HG02973 (cell line): ENCODE data around the gene CUEDC1.

Source experiments
- ATAC-seq: cut with Tn5 transposase; IDR thresholded peaks from one replicate; pipeline ENCODE4 v1.9.1; 2021; ENCODE audit warnings: moderate library complexity; ENCODE audit not compliant: unreplicated experiment

CUEDC1 gene

DNA sequence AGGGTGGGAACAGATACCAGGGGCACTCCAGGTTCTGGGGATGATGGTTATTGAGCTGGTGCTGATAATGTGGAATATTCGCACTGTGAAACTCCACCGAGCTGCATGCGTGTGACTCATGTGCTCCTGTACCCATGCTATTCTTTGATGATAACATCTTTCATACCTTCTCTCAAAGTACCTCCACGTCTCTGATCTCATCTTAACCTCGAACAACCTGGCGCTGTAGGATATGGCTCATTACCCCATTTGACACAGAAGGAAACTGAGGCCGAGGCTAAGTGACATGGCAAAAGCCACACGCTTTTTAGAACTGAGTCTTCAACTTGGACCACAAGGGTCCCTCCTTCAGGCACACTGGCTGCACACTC, 75.1 kb downstream of the CUEDC1 start:
- ATAC-seq = no peak

DNA sequence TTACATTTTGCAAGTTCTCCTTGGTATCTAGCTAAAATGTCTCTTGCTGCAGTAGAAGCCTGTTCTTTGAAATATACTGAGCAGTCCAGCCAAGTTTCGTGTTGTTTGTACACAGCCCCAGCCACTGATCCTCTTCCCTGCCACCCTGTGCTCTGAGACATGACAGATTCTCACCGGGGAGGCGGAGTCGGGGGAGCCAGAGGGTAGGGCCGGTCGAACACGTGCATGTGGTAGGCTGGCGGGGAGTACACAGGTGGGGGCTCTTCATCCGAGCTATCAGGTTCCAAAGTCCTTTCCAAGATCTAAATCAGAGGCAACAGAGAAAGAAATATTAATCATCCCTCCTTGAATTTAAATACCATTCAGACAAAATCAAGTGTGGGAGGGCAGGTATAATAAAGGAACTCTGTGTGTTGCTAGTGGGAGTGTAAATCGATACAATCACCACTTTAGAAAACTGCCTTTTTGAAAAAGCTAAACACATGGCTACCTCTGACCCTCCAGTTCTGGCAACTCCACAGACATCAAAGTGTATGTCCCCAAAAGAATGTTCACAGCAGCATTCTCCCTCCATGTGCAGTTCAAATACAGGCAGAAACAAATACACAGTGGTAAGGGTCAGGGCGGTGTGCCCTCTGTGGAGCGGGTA, 75.7 kb downstream of the CUEDC1 start:
- no peak for ATAC-seq

DNA sequence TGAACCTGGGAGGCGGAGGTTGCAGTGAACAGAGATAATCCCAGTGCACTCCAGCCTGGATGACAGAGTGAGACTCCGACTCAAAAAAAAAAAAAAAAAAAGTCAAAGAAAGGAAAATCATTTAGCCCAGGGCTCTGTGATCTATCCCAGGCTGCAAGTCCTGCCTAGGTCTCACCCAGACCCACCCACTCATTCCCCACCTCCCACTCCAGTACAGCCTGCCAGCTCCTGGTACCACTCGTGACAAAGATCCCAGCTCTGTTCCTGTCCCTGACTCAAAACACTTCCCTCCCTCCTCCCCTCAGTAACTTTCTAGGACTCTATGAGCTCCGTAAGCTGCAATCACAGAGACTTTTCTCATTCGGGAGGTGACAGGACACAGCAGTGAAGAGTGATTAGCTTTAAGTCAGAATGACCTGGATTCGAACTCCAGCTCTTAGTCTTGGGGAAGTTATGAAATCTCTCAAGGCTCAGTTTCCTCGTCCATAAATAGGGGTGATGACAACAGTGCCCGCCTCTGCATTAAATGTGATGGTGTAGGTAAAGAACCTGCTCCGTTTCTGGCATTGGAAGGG, 77.3 kb downstream of the CUEDC1 start:
- no peak for ATAC-seq

GRCh38 chr17:57876866-57877237, 78.4 kb downstream of the CUEDC1 start:
- ATAC-seq = no peak

DNA sequence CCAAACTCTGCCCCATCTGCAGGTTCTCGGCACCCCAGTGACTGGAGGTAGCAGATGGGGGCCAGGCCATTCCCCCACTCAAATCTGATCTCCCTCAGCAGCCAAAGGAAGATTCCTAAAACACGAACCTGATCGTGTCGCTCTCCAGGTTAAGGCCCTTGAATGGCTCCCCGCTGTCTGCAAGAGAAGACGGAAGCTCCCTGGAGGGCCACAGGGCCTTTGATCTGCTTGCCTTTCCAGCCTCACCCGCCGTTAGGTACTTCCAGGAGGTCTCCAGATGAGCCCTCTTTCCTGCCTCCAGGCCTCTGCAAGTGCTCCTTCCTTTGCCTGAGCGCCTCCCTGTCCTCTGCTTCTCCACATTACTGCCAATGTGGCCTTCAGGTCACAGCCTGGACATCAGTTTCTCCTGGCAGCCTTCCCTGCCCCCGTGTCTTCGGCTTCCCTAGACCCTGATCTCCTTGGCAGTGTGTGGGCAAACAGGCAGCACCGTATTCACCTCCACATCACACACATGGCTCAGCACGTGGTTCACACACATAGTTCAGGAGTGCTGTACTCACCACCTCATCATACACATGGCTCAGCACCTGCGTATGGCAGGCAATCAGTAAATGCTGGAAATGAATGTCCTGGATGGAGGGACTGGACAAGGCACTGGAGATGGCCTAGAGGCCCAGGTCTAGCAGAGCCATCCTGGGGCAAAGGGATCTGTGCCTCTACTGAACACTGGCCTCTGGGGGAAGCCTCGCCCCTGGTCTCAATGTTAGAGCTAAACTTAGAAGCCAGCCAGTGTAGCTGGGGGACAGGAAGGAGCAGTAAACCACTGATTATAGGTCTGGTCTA, 79.0 kb downstream of the CUEDC1 start:
- ATAC-seq = no peak

- no peak for ATAC-seq
Measured at GRCh38 chr17:57875290-57876022, 79.8 kb downstream of the CUEDC1 start.

DNA sequence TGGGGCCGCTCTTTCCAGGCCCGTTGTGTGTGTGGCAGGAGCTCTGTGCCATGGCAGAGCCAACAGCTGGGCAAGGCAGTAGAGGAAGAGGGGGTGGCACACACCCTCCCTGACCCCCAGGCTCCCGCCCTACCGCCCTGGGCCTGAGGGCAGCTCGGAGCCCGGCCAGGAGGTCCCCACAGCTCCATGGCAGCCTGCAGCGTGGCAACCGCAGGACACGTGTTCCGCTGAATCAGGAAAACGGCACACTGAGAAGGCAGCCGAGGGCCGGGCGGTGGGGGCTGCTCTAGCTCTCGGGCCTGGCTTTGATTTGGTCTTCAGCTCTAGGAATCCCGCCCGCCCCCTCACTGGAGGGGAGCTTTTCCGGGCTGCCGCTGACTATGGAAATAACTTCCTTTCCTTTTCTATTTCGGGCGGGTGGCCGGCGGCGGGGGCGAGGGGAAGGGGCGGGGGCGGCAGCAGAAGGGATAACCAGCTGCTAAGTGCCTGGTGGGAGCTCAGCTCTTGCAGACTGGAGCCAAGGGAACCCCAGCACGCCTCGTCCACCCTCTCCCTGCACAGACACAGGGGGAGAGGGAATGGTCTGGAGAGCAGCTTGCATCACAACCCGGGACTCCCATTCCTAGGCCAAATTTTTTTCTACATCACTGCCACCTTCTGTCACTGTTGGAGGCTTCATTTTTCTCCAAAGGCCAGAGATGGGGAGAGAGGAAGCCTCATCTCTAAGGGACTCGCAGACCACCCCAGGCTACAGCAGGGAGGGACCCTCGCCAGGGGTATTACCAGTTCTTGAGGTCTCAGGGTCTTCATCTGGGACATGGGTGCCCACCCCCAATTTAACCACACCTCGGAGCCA, 80.5 kb downstream of the CUEDC1 start:
- ATAC-seq = no peak

DNA sequence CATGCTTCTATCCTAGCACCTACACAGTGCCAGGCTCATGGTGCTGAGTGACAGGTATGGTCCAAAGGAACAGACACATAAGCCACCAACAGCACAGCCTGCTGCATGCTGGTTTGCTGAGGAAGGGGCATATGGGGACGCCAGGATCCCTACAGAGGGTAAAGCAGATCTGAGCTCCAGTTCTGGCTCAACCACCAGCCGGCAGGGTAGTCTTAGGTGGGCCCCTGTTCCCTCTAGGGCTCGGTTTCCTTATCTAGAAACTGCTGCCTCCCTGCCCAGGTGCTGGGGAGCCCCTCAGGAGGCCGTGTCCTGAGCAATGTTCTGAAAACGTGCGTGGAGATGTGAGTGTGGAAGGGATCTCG, 81.2 kb downstream of the CUEDC1 start:
- ATAC-seq = no peak

- no peak for ATAC-seq
Measured at GRCh38 chr17:57873261-57874057, 81.8 kb downstream of the CUEDC1 start.

DNA sequence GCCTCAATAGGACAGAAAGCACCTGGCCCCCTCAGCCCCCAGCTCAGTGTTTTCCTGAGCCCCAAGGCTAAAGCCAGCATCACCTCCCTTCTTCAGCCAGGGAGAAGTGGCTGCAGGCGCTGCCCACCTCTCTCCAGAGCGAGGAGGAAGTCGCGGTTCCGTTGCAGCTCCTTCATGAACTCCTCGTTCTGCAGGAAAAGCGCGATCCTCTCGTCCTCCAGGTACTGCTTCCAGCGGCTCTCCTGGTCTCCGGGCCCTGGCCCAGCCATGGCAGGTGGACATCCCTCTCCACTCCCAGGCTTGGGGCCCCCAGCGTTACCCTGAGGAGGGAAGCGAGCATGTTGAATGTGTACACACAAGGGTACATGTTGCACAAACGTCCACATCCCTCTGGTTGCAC, 82.7 kb downstream of the CUEDC1 start:
- ATAC-seq = no peak

DNA sequence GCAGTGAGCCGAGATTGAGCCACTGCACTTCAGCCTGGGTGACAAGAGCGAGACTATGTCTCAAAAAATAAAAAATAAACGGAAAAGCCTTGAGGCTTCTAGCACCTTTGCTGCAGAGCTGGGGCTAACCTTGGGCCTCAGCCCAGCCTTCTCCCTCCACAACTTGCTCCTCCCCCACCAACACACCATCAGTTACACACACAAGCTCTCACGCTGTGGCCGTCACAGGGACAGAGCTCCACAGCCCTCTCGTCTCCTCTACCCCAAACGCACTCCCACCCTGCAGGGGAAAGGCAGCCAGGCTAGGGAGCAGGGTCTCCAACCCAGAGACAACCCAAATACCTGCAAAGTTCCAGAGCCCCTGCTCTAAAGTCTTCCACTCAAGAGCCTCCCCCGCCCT, 83.3 kb downstream of the CUEDC1 start:
- no peak for ATAC-seq

GRCh38 chr17:57871155-57871554, 84.1 kb downstream of the CUEDC1 start:
- ATAC-seq = no peak

GRCh38 chr17:57870283-57870635, 85.0 kb downstream of the CUEDC1 start:
- no peak for ATAC-seq

GRCh38 chr17:57869617-57870282, 85.5 kb downstream of the CUEDC1 start:
- no peak for ATAC-seq

GRCh38 chr17:57868910-57869616, 86.1 kb downstream of the CUEDC1 start:
- ATAC-seq = no peak

DNA sequence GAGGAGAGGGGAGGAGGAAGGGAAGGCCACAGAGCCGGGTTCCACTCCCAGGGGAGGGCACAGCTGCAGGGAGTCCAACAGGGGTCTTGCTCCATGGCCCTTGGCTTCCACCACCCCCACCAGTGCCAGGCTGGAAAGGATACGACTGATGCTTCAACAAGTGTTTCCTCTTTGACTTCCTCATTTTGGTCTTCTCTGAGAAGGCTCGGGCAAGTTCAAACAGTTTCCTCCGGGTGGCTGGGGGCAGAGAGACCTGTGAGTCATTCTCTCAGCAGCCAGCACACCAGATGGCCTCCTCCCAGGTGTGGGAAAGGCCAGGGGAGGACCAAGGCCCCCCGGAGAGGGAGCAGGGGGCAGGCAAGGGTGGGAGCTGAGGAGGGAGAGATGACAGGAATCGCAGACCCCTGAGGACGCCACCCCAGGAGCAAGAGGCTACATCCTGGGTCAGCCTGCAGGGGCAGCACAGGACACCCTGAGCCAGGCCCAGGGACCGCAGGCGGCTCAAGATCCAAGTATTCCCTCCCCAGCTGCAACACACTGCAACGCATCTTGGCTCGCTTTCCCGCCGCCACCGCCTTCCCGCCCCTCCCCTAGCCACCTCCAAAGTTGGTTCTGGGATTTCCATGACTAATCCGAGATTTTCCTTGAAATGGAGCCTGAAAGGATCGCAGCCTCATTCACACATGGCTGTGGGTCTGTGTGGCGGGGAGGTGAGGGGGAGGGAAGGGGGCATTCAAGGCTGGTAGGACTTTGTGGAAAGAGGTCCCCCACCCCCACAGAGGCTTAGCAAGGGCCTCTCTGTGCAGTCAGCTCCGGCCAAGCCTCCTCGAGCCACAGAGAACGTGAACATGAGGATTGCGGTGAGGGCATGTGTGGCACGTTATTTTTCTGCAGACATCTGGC, 87.0 kb downstream of the CUEDC1 start:
- peak; percentile 75 for ATAC-seq

DNA sequence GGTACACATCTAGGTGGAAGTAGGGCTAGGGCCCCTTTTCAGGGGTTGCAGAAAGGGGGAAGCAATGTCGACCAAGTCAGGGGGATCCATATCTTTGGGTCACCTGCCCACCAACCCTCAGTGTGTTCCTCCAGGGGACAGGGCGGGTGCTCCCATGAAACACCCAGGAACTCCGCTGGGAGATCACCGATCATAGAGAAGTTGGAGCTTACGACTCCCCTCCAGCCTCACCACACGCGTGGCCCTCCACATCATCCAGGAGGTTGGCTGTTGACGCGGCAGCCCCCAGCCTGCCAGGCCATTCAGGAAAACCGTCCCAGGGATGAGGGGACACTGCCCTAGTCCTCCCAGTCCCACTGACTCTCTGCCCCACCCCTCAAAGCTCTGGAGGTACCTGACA, 88.1 kb downstream of the CUEDC1 start:
- no peak for ATAC-seq

DNA sequence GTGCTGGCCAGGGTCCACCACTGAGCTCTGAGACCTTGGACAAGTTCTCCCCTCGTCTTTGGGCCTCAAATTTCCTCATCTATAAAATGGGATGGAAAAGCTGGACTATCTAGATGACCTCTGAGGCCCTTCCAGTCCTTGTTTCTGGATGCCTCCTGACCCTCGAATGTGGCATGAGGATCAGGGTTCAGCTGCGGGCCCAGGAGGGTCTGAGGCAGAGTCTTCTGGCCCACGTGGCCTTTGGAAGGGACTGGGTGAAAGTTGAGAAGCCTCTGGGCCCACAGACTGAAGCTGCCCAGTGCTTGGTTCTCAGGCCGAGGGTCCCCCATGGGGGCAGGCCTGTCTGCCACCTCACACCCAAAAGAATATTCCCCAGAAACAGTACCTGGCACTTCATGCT, 88.5 kb downstream of the CUEDC1 start:
- no peak for ATAC-seq
